HEK293 (cell line): ENCODE measurements around the gene SPTLC2.

ENCODE experiments used
- GLI2 ChIP-seq: fragments of 450-650 bp; formaldehyde crosslinking; IDR thresholded peaks from 2 replicates; pipeline ENCODE4; 2017; ENCODE audit warnings: missing biosample characterization, missing genetic modification characterization, low read depth, borderline replicate concordance
- GLIS2 ChIP-seq: fragments of 450-650 bp; formaldehyde crosslinking; IDR thresholded peaks from 2 replicates; pipeline ENCODE4 v1.5.1; 2016; ENCODE audit warnings: missing biosample characterization, missing genetic modification characterization
- IKZF3 ChIP-seq: fragments of 450-650 bp; IDR thresholded peaks from 2 replicates; pipeline ENCODE4 v1.5.0; 2018; ENCODE audit warnings: missing biosample characterization, mild to moderate bottlenecking, missing genetic modification characterization, moderate library complexity
- OSR2 ChIP-seq: fragments of 450-650 bp; formaldehyde crosslinking; IDR thresholded peaks from 2 replicates; pipeline ENCODE4 v1.5.1; 2016; ENCODE audit warnings: missing biosample characterization, missing genetic modification characterization
- PRDM4 ChIP-seq: fragments of 450-650 bp; formaldehyde crosslinking; IDR thresholded peaks from 2 replicates; pipeline ENCODE4 v1.5.1; 2017; ENCODE audit warnings: missing biosample characterization, missing genetic modification characterization
- WT1 ChIP-seq: fragments of 450-650 bp; formaldehyde crosslinking; IDR thresholded peaks from 2 replicates; pipeline ENCODE4 v1.5.1; 2016; ENCODE audit warnings: missing biosample characterization, missing genetic modification characterization
- YY2 ChIP-seq: fragments of 450-650 bp; formaldehyde crosslinking; IDR thresholded peaks from 2 replicates; pipeline ENCODE4 v1.5.1; 2016; ENCODE audit warnings: missing biosample characterization, missing genetic modification characterization
- ZNF10 ChIP-seq: fragments of 450-650 bp; formaldehyde crosslinking; IDR thresholded peaks from 2 replicates; pipeline ENCODE4 v1.5.1; 2017; ENCODE audit warnings: missing biosample characterization, missing genetic modification characterization
- ZNF146 ChIP-seq: fragments of 450-650 bp; formaldehyde crosslinking; IDR thresholded peaks from 2 replicates; pipeline ENCODE4 v1.5.1; 2016; ENCODE audit warnings: missing biosample characterization, missing genetic modification characterization
- ZNF2 ChIP-seq: fragments of 450-650 bp; formaldehyde crosslinking; IDR thresholded peaks from 2 replicates; pipeline ENCODE4 v1.5.1; 2016; ENCODE audit warnings: missing biosample characterization, missing genetic modification characterization
- ZNF311 ChIP-seq: fragments of 450-650 bp; formaldehyde crosslinking; IDR thresholded peaks from 2 replicates; pipeline ENCODE4 v1.5.1; 2017; ENCODE audit warnings: missing biosample characterization, missing genetic modification characterization, borderline replicate concordance
- ZNF354C ChIP-seq: fragments of 450-650 bp; formaldehyde crosslinking; IDR thresholded peaks from 2 replicates; pipeline ENCODE4 v1.5.1; 2016; ENCODE audit warnings: missing biosample characterization, missing genetic modification characterization, low read depth, borderline replicate concordance
- ZNF394 ChIP-seq: fragments of 450-650 bp; formaldehyde crosslinking; IDR thresholded peaks from 2 replicates; pipeline ENCODE4 v1.5.1; 2016; ENCODE audit warnings: missing biosample characterization, missing genetic modification characterization, mild to moderate bottlenecking, moderate library complexity, borderline replicate concordance
- ZNF416 ChIP-seq: fragments of 450-650 bp; formaldehyde crosslinking; IDR thresholded peaks from 2 replicates; pipeline ENCODE4 v1.5.1; 2016; ENCODE audit warnings: missing biosample characterization, missing genetic modification characterization
- ZNF423 ChIP-seq: fragments of 450-650 bp; formaldehyde crosslinking; IDR thresholded peaks from 2 replicates; pipeline ENCODE4 v1.5.1; 2016; ENCODE audit warnings: missing biosample characterization, missing genetic modification characterization
- ZNF544 ChIP-seq: fragments of 450-650 bp; formaldehyde crosslinking; IDR thresholded peaks from 2 replicates; pipeline ENCODE4 v1.5.0; 2017; ENCODE audit warnings: missing biosample characterization, missing genetic modification characterization
- ZNF561 ChIP-seq: fragments of 450-650 bp; IDR thresholded peaks from 2 replicates; pipeline ENCODE4 v1.5.1; 2018; ENCODE audit warnings: missing biosample characterization, missing genetic modification characterization, borderline replicate concordance
- ZNF600 ChIP-seq: fragments of 450-650 bp; formaldehyde crosslinking; IDR thresholded peaks from 2 replicates; pipeline ENCODE4 v1.5.1; 2016; ENCODE audit warnings: missing biosample characterization, missing genetic modification characterization
- ZNF664 ChIP-seq: fragments of 450-650 bp; formaldehyde crosslinking; IDR thresholded peaks from 2 replicates; pipeline ENCODE4 v1.5.1; 2016; ENCODE audit warnings: missing biosample characterization, missing genetic modification characterization
- ZNF785 ChIP-seq: fragments of 450-650 bp; formaldehyde crosslinking; IDR thresholded peaks from 2 replicates; pipeline ENCODE4 v1.5.1; 2016; ENCODE audit warnings: missing biosample characterization, missing genetic modification characterization
- ZNF791 ChIP-seq: fragments of 450-650 bp; formaldehyde crosslinking; IDR thresholded peaks from 2 replicates; pipeline ENCODE4 v1.5.1; 2016; ENCODE audit warnings: missing biosample characterization, missing genetic modification characterization
- ZNF830 ChIP-seq: fragments of 450-650 bp; IDR thresholded peaks from 2 replicates; pipeline ENCODE4 v1.5.0; 2018; ENCODE audit warnings: missing biosample characterization, missing genetic modification characterization, low read depth, mild to moderate bottlenecking, moderate library complexity
- ZSCAN18 ChIP-seq: fragments of 450-650 bp; formaldehyde crosslinking; IDR thresholded peaks from 2 replicates; pipeline ENCODE4 v1.5.1; 2016; ENCODE audit warnings: missing biosample characterization, missing genetic modification characterization
- TF ChIP-seq, protein P1 (sequence below): fragments of 450-650 bp; formaldehyde crosslinking; IDR thresholded peaks from 2 replicates; pipeline ENCODE4 v1.5.0; 2017; ENCODE audit warnings: missing biosample characterization, missing genetic modification characterization, borderline replicate concordance
- TF ChIP-seq, protein P2 (sequence below): fragments of 450-650 bp; formaldehyde crosslinking; IDR thresholded peaks from 2 replicates; pipeline ENCODE4 v1.5.1; 2016; ENCODE audit warnings: missing biosample characterization, missing genetic modification characterization
- TF ChIP-seq, protein P3 (sequence below): fragments of 450-650 bp; IDR thresholded peaks from 2 replicates; pipeline ENCODE4 v1.5.1; 2018; ENCODE audit warnings: missing biosample characterization, mild to moderate bottlenecking, missing genetic modification characterization
- TF ChIP-seq, protein P4 (sequence below): sonication (generic); formaldehyde crosslinking; IDR thresholded peaks from 2 replicates; pipeline ENCODE4 v1.8.1; 2022; ENCODE audit warnings: mild to moderate bottlenecking, moderate library complexity, missing genetic modification reagents
- TF ChIP-seq, protein P5 (sequence below): fragments of 450-650 bp; formaldehyde crosslinking; IDR thresholded peaks from 2 replicates; pipeline ENCODE4 v1.5.1; 2017; ENCODE audit warnings: missing biosample characterization, missing genetic modification characterization

The SPTLC2 gene

GRCh38 chr14:77470224-77470870 is 146.1 kb downstream of the SPTLC2 start (continued):
- TF ChIP-seq ZNF416 (tag by site-specific recombination), result no peak
- TF ChIP-seq ZNF664 (tag by site-specific recombination), result no peak
- TF ChIP-seq, protein P1, sequence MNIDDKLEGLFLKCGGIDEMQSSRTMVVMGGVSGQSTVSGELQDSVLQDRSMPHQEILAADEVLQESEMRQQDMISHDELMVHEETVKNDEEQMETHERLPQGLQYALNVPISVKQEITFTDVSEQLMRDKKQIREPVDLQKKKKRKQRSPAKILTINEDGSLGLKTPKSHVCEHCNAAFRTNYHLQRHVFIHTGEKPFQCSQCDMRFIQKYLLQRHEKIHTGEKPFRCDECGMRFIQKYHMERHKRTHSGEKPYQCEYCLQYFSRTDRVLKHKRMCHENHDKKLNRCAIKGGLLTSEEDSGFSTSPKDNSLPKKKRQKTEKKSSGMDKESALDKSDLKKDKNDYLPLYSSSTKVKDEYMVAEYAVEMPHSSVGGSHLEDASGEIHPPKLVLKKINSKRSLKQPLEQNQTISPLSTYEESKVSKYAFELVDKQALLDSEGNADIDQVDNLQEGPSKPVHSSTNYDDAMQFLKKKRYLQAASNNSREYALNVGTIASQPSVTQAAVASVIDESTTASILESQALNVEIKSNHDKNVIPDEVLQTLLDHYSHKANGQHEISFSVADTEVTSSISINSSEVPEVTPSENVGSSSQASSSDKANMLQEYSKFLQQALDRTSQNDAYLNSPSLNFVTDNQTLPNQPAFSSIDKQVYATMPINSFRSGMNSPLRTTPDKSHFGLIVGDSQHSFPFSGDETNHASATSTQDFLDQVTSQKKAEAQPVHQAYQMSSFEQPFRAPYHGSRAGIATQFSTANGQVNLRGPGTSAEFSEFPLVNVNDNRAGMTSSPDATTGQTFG, result no peak
- no peak for TF ChIP-seq ZNF791
- TF ChIP-seq ZNF785 (tag by site-specific recombination), result no peak
- no peak for TF ChIP-seq ZSCAN18 (tag by site-specific recombination)
- TF ChIP-seq ZNF394 (tag by site-specific recombination), result no peak
- TF ChIP-seq ZNF830, result no peak
- TF ChIP-seq ZNF2, result peak; percentile 54; the same call in 1 of the 2 replicates
- TF ChIP-seq WT1 (tag by site-specific recombination), result 0 out of 2 replicates have a peak, but pooled peaks have one; percentile 31
- peak; percentile 95 for TF ChIP-seq ZNF423 (tag by site-specific recombination)
- TF ChIP-seq ZNF311 (tag by site-specific recombination), result no peak
- TF ChIP-seq GLIS2 (tag by site-specific recombination), result 0 out of 2 replicates have a peak, but pooled peaks have one; percentile 10
- peak; percentile 88 for TF ChIP-seq OSR2
- TF ChIP-seq ZNF561 (tag by site-specific recombination), result peak; percentile 80; the same call in 1 of the 2 replicates
- TF ChIP-seq PRDM4 (tag by site-specific recombination), result peak; percentile 65; the same call in 1 of the 2 replicates
- TF ChIP-seq GLI2 (tag by site-specific recombination), result 0 out of 2 replicates have a peak, but pooled peaks have one; percentile 28
- TF ChIP-seq ZNF600 (tag by site-specific recombination), result peak; percentile 45; the same call in 1 of the 2 replicates
- TF ChIP-seq ZNF146 (tag by site-specific recombination), result no peak
- TF ChIP-seq ZNF544 (tag by site-specific recombination), result no peak
- peak; percentile 42; the same call in 1 of the 2 replicates for TF ChIP-seq ZNF10 (tag by site-specific recombination)
- no peak for TF ChIP-seq ZNF354C (tag by site-specific recombination)
- TF ChIP-seq IKZF3 (tag by site-specific recombination), result peak; percentile 92
- TF ChIP-seq, protein P2, sequence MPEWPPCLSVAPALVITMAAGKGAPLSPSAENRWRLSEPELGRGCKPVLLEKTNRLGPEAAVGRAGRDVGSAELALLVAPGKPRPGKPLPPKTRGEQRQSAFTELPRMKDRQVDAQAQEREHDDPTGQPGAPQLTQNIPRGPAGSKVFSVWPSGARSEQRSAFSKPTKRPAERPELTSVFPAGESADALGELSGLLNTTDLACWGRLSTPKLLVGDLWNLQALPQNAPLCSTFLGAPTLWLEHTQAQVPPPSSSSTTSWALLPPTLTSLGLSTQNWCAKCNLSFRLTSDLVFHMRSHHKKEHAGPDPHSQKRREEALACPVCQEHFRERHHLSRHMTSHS (tag by site-specific recombination), result no peak
- TF ChIP-seq, protein P3, sequence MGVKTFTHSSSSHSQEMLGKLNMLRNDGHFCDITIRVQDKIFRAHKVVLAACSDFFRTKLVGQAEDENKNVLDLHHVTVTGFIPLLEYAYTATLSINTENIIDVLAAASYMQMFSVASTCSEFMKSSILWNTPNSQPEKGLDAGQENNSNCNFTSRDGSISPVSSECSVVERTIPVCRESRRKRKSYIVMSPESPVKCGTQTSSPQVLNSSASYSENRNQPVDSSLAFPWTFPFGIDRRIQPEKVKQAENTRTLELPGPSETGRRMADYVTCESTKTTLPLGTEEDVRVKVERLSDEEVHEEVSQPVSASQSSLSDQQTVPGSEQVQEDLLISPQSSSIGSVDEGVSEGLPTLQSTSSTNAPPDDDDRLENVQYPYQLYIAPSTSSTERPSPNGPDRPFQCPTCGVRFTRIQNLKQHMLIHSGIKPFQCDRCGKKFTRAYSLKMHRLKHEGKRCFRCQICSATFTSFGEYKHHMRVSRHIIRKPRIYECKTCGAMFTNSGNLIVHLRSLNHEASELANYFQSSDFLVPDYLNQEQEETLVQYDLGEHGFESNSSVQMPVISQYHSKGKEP (tag by site-specific recombination), result peak; percentile 88
- TF ChIP-seq, protein P4, sequence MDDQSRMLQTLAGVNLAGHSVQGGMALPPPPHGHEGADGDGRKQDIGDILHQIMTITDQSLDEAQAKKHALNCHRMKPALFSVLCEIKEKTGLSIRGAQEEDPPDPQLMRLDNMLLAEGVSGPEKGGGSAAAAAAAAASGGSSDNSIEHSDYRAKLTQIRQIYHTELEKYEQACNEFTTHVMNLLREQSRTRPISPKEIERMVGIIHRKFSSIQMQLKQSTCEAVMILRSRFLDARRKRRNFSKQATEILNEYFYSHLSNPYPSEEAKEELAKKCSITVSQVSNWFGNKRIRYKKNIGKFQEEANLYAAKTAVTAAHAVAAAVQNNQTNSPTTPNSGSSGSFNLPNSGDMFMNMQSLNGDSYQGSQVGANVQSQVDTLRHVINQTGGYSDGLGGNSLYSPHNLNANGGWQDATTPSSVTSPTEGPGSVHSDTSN (CRISPR knock-in tag), result no peak
- TF ChIP-seq, protein P5, sequence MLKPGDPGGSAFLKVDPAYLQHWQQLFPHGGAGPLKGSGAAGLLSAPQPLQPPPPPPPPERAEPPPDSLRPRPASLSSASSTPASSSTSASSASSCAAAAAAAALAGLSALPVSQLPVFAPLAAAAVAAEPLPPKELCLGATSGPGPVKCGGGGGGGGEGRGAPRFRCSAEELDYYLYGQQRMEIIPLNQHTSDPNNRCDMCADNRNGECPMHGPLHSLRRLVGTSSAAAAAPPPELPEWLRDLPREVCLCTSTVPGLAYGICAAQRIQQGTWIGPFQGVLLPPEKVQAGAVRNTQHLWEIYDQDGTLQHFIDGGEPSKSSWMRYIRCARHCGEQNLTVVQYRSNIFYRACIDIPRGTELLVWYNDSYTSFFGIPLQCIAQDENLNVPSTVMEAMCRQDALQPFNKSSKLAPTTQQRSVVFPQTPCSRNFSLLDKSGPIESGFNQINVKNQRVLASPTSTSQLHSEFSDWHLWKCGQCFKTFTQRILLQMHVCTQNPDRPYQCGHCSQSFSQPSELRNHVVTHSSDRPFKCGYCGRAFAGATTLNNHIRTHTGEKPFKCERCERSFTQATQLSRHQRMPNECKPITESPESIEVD, result peak; percentile 96
- no peak for TF ChIP-seq YY2
